HG03045 (cell line): ENCODE data around the gene LTA4H.

Experiments
- ATAC-seq: cut with Tn5 transposase; IDR thresholded peaks from one replicate; pipeline ENCODE4 v1.9.1; 2021; ENCODE audit warnings: mild to moderate bottlenecking, moderate library complexity; ENCODE audit not compliant: unreplicated experiment

The LTA4H gene

GRCh38 chr12:95966287-95966870 is 69.0 kb downstream of the LTA4H start:
- ATAC-seq, result no peak

- ATAC-seq, result no peak
Measured at GRCh38 chr12:95963096-95963495, 72.3 kb downstream of the LTA4H start.

- no peak for ATAC-seq
Measured at GRCh38 chr12:95962222-95962621, 73.2 kb downstream of the LTA4H start.

- no peak for ATAC-seq
Measured at GRCh38 chr12:95960241-95960640, 75.1 kb downstream of the LTA4H start.

GRCh38 chr12:95959107-95959506 is 76.3 kb downstream of the LTA4H start:
- no peak for ATAC-seq

GRCh38 chr12:95956557-95957145 is 78.7 kb downstream of the LTA4H start:
- ATAC-seq, result no peak

GRCh38 chr12:95955549-95956159 is 79.7 kb downstream of the LTA4H start:
- no peak for ATAC-seq

- no peak for ATAC-seq
Measured at GRCh38 chr12:95953000-95953399, 82.4 kb downstream of the LTA4H start.

- no peak for ATAC-seq
Measured at GRCh38 chr12:95951515-95951914, 83.9 kb downstream of the LTA4H start.
